GM23248 (cell line): Measurements from ENCODE around the gene THRA.

Source experiments
- EZH2 ChIP-seq: fragments of 200-600 bp; sonication (generic); IDR thresholded peaks from 2 replicates; pipeline ENCODE4 v1.6.1; 2018; ENCODE audit warnings: antibody characterized with exemption, mild to moderate bottlenecking; ENCODE audit not compliant: insufficient read depth, poor library complexity, severe bottlenecking
- EZH2phosphoT487 ChIP-seq: fragments of 200-600 bp; sonication (generic); IDR thresholded peaks from 2 replicates; pipeline ENCODE4 v1.6.1; 2018; ENCODE audit warnings: antibody characterized with exemption, moderate library complexity, mild to moderate bottlenecking, low read depth; ENCODE audit not compliant: insufficient read depth

GRCh38 chr17:40110026-40110845, 47.5 kb downstream of the THRA start:
- no peak for TF ChIP-seq EZH2
- no peak for TF ChIP-seq EZH2phosphoT487
